Hepatocyte (in vitro differentiated cells): ENCODE data around the gene LSM14A.

Experiments used
- EZH2phosphoT487 ChIP-seq: fragments of 200-600 bp; sonication (generic); IDR thresholded peaks from one replicate; pipeline ENCODE4 v1.6.1; 2018; ENCODE audit warnings: antibody characterized with exemption, mild to moderate bottlenecking, low read depth, moderate library complexity; ENCODE audit not compliant: unreplicated experiment, severe bottlenecking
- TF ChIP-seq, protein P1 (sequence below): fragments of 200-600 bp; sonication (generic); IDR thresholded peaks from 2 replicates; pipeline ENCODE4 v1.5.1; 2016; ENCODE audit warnings: antibody characterized with exemption, mild to moderate bottlenecking; ENCODE audit not compliant: poor library complexity

DNA sequence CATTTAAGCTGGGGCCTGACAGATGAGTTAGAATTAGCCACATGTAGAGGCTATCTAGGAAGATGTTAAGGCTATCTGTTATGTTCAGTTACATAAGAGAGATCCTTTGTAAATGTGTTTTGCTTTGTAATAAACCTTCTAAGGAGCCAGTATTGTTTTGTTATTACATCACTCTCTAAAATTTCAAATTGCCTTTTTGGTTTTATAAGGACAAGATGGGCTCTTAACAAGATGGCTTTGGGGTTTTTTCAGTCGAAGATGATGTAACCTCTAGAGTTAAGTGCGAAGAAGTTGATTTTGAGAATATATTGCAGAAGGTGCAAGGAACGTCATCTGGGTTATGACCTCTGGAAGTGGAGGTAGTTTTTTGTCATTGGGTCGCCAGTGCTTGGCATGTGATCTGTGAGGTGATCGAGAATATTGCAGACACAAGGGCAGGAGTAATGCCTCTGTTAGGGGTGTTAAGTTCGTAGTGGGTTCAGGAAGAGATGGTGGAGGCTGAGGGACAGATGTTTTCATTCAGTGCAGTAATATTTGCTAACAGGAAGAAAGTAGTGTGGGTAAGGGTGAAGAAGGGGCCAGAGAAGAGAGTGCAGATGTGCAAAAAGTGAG is 12.7 kb downstream of the LSM14A start:
- TF ChIP-seq, protein P1, sequence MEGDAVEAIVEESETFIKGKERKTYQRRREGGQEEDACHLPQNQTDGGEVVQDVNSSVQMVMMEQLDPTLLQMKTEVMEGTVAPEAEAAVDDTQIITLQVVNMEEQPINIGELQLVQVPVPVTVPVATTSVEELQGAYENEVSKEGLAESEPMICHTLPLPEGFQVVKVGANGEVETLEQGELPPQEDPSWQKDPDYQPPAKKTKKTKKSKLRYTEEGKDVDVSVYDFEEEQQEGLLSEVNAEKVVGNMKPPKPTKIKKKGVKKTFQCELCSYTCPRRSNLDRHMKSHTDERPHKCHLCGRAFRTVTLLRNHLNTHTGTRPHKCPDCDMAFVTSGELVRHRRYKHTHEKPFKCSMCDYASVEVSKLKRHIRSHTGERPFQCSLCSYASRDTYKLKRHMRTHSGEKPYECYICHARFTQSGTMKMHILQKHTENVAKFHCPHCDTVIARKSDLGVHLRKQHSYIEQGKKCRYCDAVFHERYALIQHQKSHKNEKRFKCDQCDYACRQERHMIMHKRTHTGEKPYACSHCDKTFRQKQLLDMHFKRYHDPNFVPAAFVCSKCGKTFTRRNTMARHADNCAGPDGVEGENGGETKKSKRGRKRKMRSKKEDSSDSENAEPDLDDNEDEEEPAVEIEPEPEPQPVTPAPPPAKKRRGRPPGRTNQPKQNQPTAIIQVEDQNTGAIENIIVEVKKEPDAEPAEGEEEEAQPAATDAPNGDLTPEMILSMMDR, result no peak
- TF ChIP-seq EZH2phosphoT487, result no peak
